Measurements from ENCODE around the gene GGCX. TPM values are rescaled to one million over a fixed set of nuclear protein-coding genes. Genes with fewer than 3 reads are reported as not detected.

The GGCX gene
- total RNA-seq, 1 donor = 43.3 TPM

DNA sequence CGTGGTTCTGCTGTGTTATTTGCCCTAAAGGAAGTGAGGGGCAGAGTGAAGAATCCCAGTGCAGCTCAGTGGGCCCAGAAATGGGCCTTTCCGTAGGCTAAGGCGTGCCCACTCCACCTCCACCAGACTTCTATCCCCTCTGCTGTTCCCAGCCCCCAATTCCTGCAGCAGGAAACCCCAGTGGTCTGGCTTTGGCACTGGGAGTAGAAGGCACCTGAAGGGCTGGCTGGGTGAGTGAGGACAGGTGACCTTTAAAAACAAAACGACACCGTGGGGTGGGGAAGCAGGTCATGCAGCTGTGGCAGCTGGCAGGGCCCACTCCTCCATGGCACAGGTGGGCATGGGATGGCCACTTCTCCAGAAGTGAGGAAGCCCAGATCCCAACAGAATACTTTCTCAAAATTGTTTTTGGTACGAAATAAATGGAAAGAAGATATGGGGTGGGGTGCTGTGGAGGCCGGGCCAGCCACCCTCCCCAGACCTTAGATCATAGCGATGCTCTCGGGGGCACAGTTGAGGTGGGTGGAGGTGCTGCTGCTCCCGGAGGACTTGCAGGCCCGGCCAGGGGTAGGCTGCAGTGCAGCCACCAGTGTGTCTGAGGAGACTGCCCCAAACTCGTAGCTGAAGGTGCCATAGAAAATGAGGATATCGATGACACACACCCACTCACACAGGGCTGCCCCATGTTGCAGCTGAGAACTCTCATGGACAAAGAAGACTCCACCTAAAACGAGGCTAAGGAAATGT is 37.5 kb upstream of the GGCX start:
- TF ChIP-seq, protein P1, sequence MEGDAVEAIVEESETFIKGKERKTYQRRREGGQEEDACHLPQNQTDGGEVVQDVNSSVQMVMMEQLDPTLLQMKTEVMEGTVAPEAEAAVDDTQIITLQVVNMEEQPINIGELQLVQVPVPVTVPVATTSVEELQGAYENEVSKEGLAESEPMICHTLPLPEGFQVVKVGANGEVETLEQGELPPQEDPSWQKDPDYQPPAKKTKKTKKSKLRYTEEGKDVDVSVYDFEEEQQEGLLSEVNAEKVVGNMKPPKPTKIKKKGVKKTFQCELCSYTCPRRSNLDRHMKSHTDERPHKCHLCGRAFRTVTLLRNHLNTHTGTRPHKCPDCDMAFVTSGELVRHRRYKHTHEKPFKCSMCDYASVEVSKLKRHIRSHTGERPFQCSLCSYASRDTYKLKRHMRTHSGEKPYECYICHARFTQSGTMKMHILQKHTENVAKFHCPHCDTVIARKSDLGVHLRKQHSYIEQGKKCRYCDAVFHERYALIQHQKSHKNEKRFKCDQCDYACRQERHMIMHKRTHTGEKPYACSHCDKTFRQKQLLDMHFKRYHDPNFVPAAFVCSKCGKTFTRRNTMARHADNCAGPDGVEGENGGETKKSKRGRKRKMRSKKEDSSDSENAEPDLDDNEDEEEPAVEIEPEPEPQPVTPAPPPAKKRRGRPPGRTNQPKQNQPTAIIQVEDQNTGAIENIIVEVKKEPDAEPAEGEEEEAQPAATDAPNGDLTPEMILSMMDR (IDR thresholded peaks at IDR 0.05; ENCODE audit: insufficient read depth, low read length) = no peak
- no peak overlapping the region for H3K4me3 ChIP-seq (ENCODE audit: low read depth, low read length)
- no peak for DNase-seq (ENCODE audit: low read depth)

DNA sequence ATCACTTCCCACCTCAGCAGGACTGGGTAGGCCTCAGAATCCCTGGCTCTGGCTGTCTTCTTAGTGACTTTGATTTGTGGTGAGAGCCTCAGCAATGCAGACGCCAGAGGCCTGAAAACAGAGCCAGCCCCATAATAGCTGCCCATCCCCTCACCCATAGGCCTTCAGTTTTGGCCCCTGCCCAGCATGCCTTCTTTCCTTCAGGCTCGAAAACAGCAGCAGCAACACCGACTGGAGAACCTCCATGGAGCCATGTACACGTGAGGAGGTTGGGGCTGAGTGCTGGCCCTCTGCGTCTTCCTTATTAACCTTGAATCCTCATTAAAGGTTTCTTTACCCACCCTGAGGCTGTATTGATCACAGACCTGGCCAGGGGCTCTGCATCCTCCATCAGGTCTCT is 35.9 kb upstream of the GGCX start:
- DNase-seq (ENCODE audit: low read depth) = no peak
- H3K4me3 ChIP-seq (ENCODE audit: low read depth, low read length) = no peak overlapping the region
- TF ChIP-seq, protein P1 (IDR thresholded peaks at IDR 0.05; ENCODE audit: insufficient read depth, low read length) = no peak

DNA sequence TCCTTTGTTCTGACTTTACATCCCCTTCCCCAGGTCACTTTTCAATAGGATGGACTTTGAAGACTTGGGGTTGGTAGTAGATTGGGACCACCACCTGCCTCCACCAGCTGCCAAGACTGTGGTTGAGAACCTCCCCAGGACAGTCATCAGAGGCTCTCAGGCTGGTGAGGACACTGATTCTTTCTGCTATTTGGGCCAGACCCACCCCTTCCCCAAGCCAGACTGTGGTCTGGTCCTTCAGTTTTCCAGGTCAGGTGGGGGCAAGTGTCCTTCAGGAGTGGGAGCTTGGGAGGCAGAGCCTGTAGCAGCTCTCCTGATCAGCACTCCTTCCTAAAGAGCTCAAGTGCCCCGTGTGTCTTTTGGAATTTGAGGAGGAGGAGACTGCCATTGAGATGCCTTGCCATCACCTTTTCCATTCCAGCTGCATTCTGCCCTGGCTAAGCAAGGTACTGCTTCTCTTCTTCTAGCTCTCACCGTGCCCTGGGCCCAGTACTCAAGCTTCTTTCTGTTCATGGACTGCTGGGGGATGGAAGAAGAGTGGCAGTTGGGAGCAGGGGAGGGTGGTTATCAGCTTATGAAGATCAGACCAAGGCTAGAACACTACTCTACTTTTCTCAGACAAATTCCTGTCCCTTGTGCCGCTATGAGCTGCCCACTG is 35.3 kb upstream of the GGCX start:
- no peak for DNase-seq (ENCODE audit: low read depth)
- TF ChIP-seq, protein P1 (IDR thresholded peaks at IDR 0.05; ENCODE audit: insufficient read depth, low read length) = no peak
- H3K4me3 ChIP-seq (ENCODE audit: low read depth, low read length) = peak overlapping the region; percentile 100

DNA sequence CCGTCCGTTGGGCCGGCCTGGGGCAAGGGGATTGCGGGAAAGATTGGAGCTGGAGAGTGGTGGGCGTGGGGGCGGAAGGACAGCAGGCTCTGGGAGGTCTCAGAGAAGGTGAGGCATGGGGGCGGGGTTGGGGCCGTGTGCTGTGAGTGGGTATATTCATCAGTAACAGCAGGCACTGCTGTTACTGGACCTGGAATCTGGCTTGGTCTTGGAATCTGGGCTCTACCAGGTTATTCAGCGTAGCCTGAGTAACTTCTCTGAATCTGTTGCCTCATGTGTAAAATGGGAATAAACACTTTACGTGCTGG is 34.7 kb upstream of the GGCX start:
- DNase-seq (ENCODE audit: low read depth) = no peak
- peak overlapping the region; percentile 100 for H3K4me3 ChIP-seq (ENCODE audit: low read depth, low read length)
- TF ChIP-seq, protein P1 (IDR thresholded peaks at IDR 0.05; ENCODE audit: insufficient read depth, low read length) = no peak

DNA sequence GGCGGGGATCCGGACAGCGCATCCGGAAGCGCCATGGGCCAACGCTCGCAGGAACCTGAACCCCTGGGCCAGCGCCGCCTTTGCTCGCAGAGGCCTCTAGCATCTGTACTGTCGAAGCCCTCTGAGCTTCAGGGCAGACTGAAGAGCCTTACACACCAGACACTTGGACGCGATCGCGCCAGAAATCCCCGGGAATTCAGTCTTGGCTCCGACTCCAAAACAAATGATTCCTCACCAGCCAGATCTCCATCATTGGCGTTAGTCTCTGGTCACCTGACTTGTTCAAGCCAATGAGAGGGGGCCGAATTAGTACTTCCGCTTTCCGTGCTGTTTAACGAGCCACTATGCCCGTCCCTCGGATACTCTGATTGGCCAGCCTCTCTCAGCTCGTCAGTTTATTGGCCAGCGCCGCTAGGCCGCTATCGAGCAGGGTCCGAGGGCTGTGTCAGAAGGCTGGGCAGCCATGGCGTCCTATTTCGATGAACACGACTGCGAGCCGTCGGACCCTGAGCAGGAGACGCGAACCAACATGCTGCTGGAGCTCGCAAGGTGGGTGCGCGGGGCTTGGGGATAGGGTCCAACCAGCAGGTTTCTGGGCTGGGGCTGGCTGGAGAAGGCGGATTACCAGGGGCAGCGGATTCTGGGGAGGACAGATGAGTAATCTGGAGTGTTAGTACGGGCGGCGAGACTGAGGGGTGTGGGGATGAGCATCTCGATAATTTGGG is 34.2 kb upstream of the GGCX start, which contains the start of gene RNF181:
Gene RNF181, plus strand, starts transcription at position 445 of the 725 bp plus-strand sequence. Its CDS starts 19 bp downstream, at position 464.
- TF ChIP-seq, protein P1 (IDR thresholded peaks at IDR 0.05; ENCODE audit: insufficient read depth, low read length) = no peak
- DNase-seq (ENCODE audit: low read depth) = peak; percentile 100

DNA sequence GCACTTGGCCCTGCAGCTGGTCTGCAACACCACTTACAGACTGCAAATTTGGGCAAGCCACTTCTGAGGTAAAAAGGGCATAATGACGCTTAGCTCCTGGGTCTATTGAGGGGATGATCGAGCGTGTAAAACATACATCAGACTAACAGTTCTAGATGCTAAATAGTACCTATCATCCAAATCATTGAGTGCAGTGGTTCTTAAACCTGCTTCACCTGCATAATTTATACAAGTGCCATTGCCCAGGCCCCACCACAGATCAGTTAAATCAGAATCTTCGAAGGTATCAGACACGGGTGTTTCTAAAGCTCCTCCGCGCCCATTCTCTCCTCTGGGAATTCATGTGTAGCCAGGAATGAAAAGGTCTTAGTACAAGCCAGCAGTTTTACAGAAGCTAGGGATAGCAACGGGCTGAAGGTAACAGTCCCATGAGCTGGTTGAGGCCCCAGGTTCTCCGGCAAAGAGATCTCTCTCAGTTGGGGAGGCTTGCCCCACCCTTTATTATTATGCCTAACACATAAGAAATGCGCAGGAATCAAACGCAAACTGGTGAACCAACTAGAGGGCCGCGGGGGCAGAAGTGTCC is 33.5 kb upstream of the GGCX start:
- peak overlapping the region; percentile 60 for H3K4me3 ChIP-seq (ENCODE audit: low read depth, low read length)
- DNase-seq (ENCODE audit: low read depth) = no peak
- TF ChIP-seq, protein P1 (IDR thresholded peaks at IDR 0.05; ENCODE audit: insufficient read depth, low read length) = no peak

More for the DNA sequence above, 34.2 kb upstream of the GGCX start, which contains the start of gene RNF181:
- H3K4me3 ChIP-seq (ENCODE audit: low read depth, low read length) = peak within 1 kb of the TSS; percentile 100
